DND-41 (cell line): ENCODE results near the gene TDRD7.

Source experiments
- EZH2 ChIP-seq: IDR thresholded peaks from 3 replicates; pipeline ENCODE4 v1.6.1; 2012; ENCODE audit warnings: borderline replicate concordance, low read depth, mild to moderate bottlenecking, moderate library complexity, low read length, inconsistent platforms; ENCODE audit not compliant: severe bottlenecking
- TF ChIP-seq, protein P1 (sequence below): IDR thresholded peaks from 2 replicates; pipeline ENCODE4 v1.5.1; 2012; ENCODE audit warnings: borderline replicate concordance, low read length, moderate library complexity, mild to moderate bottlenecking; ENCODE audit not compliant: poor library complexity, severe bottlenecking; ENCODE audit errors: extremely low read depth

DNA sequence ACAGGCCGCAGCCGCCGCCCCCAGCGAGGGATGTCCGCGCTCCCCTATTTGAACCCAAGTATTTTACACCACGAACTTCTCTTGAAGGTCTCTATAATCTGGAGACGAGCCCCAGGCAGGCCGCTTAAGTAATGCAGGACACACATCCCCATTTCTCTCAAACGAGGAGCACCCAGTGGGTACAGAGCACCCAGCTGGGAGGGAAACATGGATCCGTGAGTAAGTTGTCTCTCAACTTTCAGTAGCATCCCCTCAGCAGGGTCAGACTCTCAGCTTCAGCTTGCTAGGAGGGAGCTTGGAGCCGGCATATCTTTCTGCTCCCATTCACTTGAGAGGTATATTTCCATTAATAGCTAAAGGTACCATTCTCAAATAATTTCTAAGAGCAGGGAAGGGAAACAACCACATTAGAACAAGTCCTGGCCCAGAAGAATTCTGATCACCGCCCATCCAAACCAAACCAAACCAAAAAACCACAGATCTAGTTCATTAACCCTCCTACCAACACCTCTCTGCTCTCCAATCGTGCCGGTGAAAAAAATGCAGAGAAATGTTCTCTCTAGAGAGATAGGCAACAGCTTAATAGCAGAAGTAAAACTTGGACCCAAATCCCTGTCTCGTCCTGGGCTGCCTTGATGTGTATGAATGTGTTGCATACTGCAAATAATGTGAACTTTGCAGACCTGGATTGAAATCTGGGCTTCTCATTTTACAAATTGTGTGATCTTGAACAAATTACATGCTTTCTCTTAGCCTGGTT lies 910 bp downstream of the TDRD7 start:
- TF ChIP-seq EZH2 = no peak
- TF ChIP-seq, protein P1, sequence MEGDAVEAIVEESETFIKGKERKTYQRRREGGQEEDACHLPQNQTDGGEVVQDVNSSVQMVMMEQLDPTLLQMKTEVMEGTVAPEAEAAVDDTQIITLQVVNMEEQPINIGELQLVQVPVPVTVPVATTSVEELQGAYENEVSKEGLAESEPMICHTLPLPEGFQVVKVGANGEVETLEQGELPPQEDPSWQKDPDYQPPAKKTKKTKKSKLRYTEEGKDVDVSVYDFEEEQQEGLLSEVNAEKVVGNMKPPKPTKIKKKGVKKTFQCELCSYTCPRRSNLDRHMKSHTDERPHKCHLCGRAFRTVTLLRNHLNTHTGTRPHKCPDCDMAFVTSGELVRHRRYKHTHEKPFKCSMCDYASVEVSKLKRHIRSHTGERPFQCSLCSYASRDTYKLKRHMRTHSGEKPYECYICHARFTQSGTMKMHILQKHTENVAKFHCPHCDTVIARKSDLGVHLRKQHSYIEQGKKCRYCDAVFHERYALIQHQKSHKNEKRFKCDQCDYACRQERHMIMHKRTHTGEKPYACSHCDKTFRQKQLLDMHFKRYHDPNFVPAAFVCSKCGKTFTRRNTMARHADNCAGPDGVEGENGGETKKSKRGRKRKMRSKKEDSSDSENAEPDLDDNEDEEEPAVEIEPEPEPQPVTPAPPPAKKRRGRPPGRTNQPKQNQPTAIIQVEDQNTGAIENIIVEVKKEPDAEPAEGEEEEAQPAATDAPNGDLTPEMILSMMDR = no peak
